A673 (cell line): ENCODE data around the gene GAS2L2. TPM values are rescaled to one million over a fixed set of nuclear protein-coding genes. Genes with fewer than 3 reads are reported as not detected.
"Not testable (repeated sequence)": the region's sequence is repeated elsewhere in the genome, so short reads cannot be mapped to it uniquely, and the experiment has no call there.

Experiments
- BruUV-seq: library from RNA; stranded (reverse); fragments of 400-500 nt; replicated peaks from 2 replicates; lab custom pipeline; 2021; lab: Mats Ljungman, UMichigan
- CTCF ChIA-PET: fragments of 300-600 bp; sonication (Branson Sonifier 250); formaldehyde crosslinking; loops from one replicate; lab custom pipeline; 2022; ENCODE audit warnings: antibody characterized with exemption; lab: Charles Lee
- POLR2A ChIA-PET: fragments of 300-600 bp; sonication (Branson Sonifier 250); formaldehyde crosslinking; loops from one replicate; lab custom pipeline; 2022; ENCODE audit warnings: antibody characterized with exemption; ENCODE audit not compliant: low non-redundant PET; lab: Charles Lee
- DNase-seq: peaks from one replicate; pipeline ENCODE4 v3.0.0-alpha.2; 2015; ENCODE audit warnings: low spot score
- H3K27ac ChIP-seq: fragments of 200-600 bp; sonication (generic); 2 replicates; pipeline ENCODE4 v1.5.1; 2016; ENCODE audit warnings: mixed run types, low read depth, mild to moderate bottlenecking, mixed read lengths, antibody characterized with exemption, low read length; ENCODE audit not compliant: poor library complexity, severe bottlenecking
- H3K27me3 ChIP-seq: fragments of 200-600 bp; sonication (generic); replicated peaks from 2 replicates; pipeline ENCODE4 v1.6.1; 2017; ENCODE audit warnings: mixed run types, low read depth, mild to moderate bottlenecking, mixed read lengths, antibody characterized with exemption, low read length; ENCODE audit not compliant: insufficient read depth, poor library complexity
- H3K36me3 ChIP-seq: fragments of 200-600 bp; sonication (generic); 2 replicates; pipeline ENCODE4 v1.6.1; 2016; ENCODE audit warnings: mixed run types, mild to moderate bottlenecking, mixed read lengths, antibody characterized with exemption, low read length; ENCODE audit not compliant: insufficient read depth, poor library complexity, severe bottlenecking
- H3K4me1 ChIP-seq: fragments of 200-600 bp; sonication (generic); 2 replicates; pipeline ENCODE4 v1.6.1; 2017; ENCODE audit warnings: mixed run types, mild to moderate bottlenecking, mixed read lengths, antibody characterized with exemption, low read length; ENCODE audit not compliant: insufficient read depth, poor library complexity, severe bottlenecking
- H3K4me3 ChIP-seq: fragments of 200-600 bp; sonication (generic); 2 replicates; pipeline ENCODE4 v1.5.1; 2016; ENCODE audit warnings: low read depth, mixed run types, mild to moderate bottlenecking, mixed read lengths, low read length; ENCODE audit not compliant: poor library complexity, severe bottlenecking
- H3K9me3 ChIP-seq: fragments of 200-600 bp; sonication (generic); 2 replicates; pipeline ENCODE4 v1.6.1; 2016; ENCODE audit warnings: mixed run types, low read depth, mild to moderate bottlenecking, mixed read lengths, antibody characterized with exemption, low read length; ENCODE audit not compliant: poor library complexity, severe bottlenecking
- CTCF ChIP-seq: fragments of 300-800, 200-600 bp; sonication (generic); conservative IDR thresholded peaks from 2 replicates; pipeline ENCODE4 v1.5.1; 2017; ENCODE audit warnings: low read depth, mild to moderate bottlenecking, antibody characterized with exemption, low read length, moderate library complexity, mixed read lengths
- EZH2 ChIP-seq: fragments of 200-600 bp; sonication (generic); IDR thresholded peaks from 2 replicates; pipeline ENCODE4 v1.6.1; 2017; ENCODE audit warnings: borderline replicate concordance, low read depth, mild to moderate bottlenecking, mixed read lengths, antibody characterized with exemption, low read length; ENCODE audit not compliant: poor library complexity, severe bottlenecking
- intact Hi-C: fragments of 100-400 bp; cut with micrococcal nuclease; formaldehyde crosslinking; loops from one replicate; pipeline ENCODE4 v1.10.0; 2022; ENCODE audit not compliant: unreplicated experiment
- total RNA-seq: library from RNA; stranded (reverse); gene quantifications from 2 replicates; pipeline ENCODE4 v1.2.3, GENCODE V29; 2021

GAS2L2 gene
- total RNA-seq, 1 experiment from 2014 or later = not detected

- POLR2A ChIA-PET = no interaction called here
- TF ChIP-seq CTCF (no peak), EZH2 (no peak)
- H3K27ac ChIP-seq = no peak overlapping the region
- no peaks in the 10 kb centered on the region for H3K9me3 ChIP-seq
- H3K36me3 ChIP-seq = no peaks in the 10 kb centered on the region
- DNase-seq = no peak
- CTCF ChIA-PET = no interaction called here
- H3K27me3 ChIP-seq = no peaks in the 10 kb centered on the region
- no TSS peak for BruUV-seq
- H3K4me3 ChIP-seq = no peak overlapping the region
- H3K4me1 ChIP-seq = no peaks in the 10 kb centered on the region
- intact Hi-C loops = no loop called here
Measured at GRCh38 chr17:35705230-35705629, 47.8 kb downstream of the GAS2L2 start.

- H3K4me3 ChIP-seq, H3K27me3 ChIP-seq, H3K9me3 ChIP-seq, POLR2A ChIA-PET, H3K4me1 ChIP-seq, H3K27ac ChIP-seq, DNase-seq, intact Hi-C loops, H3K36me3 ChIP-seq, BruUV-seq, CTCF ChIA-PET: not testable (repeated sequence)
Measured at GRCh38 chr17:35703308-35703707, 49.7 kb downstream of the GAS2L2 start.

GRCh38 chr17:35701491-35701890, 51.5 kb downstream of the GAS2L2 start:
- intact Hi-C loops = no loop called here
- no peaks in the 10 kb centered on the region for H3K27me3 ChIP-seq
- POLR2A ChIA-PET = no interaction called here
- no peak overlapping the region for H3K4me3 ChIP-seq
- H3K4me1 ChIP-seq = no peaks in the 10 kb centered on the region
- TF ChIP-seq CTCF (no peak), EZH2 (no peak)
- H3K36me3 ChIP-seq = no peaks in the 10 kb centered on the region
- no peak overlapping the region for H3K27ac ChIP-seq
- CTCF ChIA-PET = no interaction called here
- BruUV-seq = no TSS peak
- no peak for DNase-seq
- H3K9me3 ChIP-seq = no peaks in the 10 kb centered on the region

- ChIA-PET POLR2A (no interaction called here), CTCF (no interaction called here)
- no peak for DNase-seq
- no peak for TF ChIP-seq EZH2
- no peak for TF ChIP-seq CTCF
- no peaks in the 10 kb centered on the region for H3K9me3 ChIP-seq
- H3K27me3 ChIP-seq = no peaks in the 10 kb centered on the region
- no TSS peak for BruUV-seq
- H3K36me3 ChIP-seq = no peaks in the 10 kb centered on the region
- H3K4me1 ChIP-seq = no peaks in the 10 kb centered on the region
- H3K4me3 ChIP-seq = no peak overlapping the region
- no peak overlapping the region for H3K27ac ChIP-seq
- intact Hi-C loops = no loop called here
Measured at GRCh38 chr17:35700150-35700549, 52.9 kb downstream of the GAS2L2 start.
